ENCODE data around the gene RUFY4.

DNA sequence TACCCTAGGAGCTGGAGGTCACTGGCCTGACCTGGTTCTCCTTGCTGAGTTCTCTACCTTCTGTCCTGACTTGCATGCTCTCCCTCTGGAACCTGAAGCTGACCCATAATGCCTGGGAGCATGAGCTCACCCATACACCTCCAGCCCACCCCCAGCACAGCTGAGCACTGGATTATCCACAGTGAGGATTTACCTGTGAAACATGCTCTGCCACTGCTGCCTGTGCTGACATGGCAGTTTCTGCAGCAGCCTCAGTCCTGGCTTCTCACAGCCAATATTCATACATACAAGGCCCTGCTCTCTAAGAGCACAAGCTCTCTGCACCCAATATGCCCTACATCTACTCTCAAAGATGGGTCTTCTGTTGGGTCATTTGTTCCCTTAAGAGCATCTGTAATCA, 61.8 kb downstream of the RUFY4 start:
- TF ChIP-seq, protein P1, sequence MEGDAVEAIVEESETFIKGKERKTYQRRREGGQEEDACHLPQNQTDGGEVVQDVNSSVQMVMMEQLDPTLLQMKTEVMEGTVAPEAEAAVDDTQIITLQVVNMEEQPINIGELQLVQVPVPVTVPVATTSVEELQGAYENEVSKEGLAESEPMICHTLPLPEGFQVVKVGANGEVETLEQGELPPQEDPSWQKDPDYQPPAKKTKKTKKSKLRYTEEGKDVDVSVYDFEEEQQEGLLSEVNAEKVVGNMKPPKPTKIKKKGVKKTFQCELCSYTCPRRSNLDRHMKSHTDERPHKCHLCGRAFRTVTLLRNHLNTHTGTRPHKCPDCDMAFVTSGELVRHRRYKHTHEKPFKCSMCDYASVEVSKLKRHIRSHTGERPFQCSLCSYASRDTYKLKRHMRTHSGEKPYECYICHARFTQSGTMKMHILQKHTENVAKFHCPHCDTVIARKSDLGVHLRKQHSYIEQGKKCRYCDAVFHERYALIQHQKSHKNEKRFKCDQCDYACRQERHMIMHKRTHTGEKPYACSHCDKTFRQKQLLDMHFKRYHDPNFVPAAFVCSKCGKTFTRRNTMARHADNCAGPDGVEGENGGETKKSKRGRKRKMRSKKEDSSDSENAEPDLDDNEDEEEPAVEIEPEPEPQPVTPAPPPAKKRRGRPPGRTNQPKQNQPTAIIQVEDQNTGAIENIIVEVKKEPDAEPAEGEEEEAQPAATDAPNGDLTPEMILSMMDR (IDR thresholded peaks at IDR 0.05) = no peak
- no peak for TF ChIP-seq ZFX (IDR thresholded peaks at IDR 0.05; ENCODE audit: borderline replicate concordance)

Measured in 22Rv1 (cell line).